Measurements from ENCODE around the gene GMCL1. TPM values are rescaled to one million over a fixed set of nuclear protein-coding genes. Genes with fewer than 3 reads are reported as not detected.
"Not testable (repeated sequence)": the region's sequence is repeated elsewhere in the genome, so short reads cannot be mapped to it uniquely, and the experiment has no call there.

The GMCL1 gene
- polyA plus RNA-seq, 4 donors: 32.1 to 37.4 (median 35.9) TPM

- no peak for DNase-seq (ENCODE audit: low read depth in 4 of 4, low spot score in 3 of 4)
These were observed 21.5 kb upstream of the GMCL1 start for GRCh38 chr2:69807821-69808540.

GRCh38 chr2:69810550-69810949, 18.9 kb upstream of the GMCL1 start:
- no peak for DNase-seq (ENCODE audit: low read depth in 4 of 4, low spot score in 3 of 4)

GRCh38 chr2:69811018-69811417, 18.4 kb upstream of the GMCL1 start:
- no peak for DNase-seq (ENCODE audit: low read depth in 4 of 4, low spot score in 3 of 4)

GRCh38 chr2:69811591-69811990, 17.9 kb upstream of the GMCL1 start:
- DNase-seq (ENCODE audit: low read depth in 4 of 4, low spot score in 3 of 4): no peak

GRCh38 chr2:69815717-69816116, 13.7 kb upstream of the GMCL1 start:
- no peak for DNase-seq (ENCODE audit: low read depth in 4 of 4, low spot score in 3 of 4)

- DNase-seq (ENCODE audit: low read depth in 4 of 4, low spot score in 3 of 4): peak in 2 of 4 donors; percentile 75 to 80
These were observed 12.4 kb upstream of the GMCL1 start for GRCh38 chr2:69816923-69817542.

GRCh38 chr2:69817729-69818501, 11.5 kb upstream of the GMCL1 start:
- no peak for DNase-seq (ENCODE audit: low read depth in 4 of 4, low spot score in 3 of 4)

GRCh38 chr2:69827796-69828540, 1.5 kb upstream of the GMCL1 start:
- DNase-seq (ENCODE audit: low read depth in 4 of 4, low spot score in 3 of 4): no peak

GRCh38 chr2:69828938-69829255, 563 bp upstream of the GMCL1 start:
- no peak for DNase-seq (ENCODE audit: low read depth in 4 of 4, low spot score in 3 of 4)

GRCh38 chr2:69830045-69830905, 815 bp downstream of the GMCL1 start:
- no peak for DNase-seq (ENCODE audit: low read depth in 4 of 4, low spot score in 3 of 4)

GRCh38 chr2:69830906-69831241, 1.4 kb downstream of the GMCL1 start:
- DNase-seq (ENCODE audit: low read depth in 4 of 4, low spot score in 3 of 4): not testable (repeated sequence)

GRCh38 chr2:69831354-69831905, 2.0 kb downstream of the GMCL1 start:
- no peak for DNase-seq (ENCODE audit: low read depth in 4 of 4, low spot score in 3 of 4)

- DNase-seq (ENCODE audit: low read depth in 4 of 4, low spot score in 3 of 4): no peak
These were observed 4.3 kb downstream of the GMCL1 start for GRCh38 chr2:69833752-69834151.

- DNase-seq (ENCODE audit: low read depth in 4 of 4, low spot score in 3 of 4): no peak
These were observed 6.2 kb downstream of the GMCL1 start for GRCh38 chr2:69835666-69836065.

- DNase-seq (ENCODE audit: low read depth in 4 of 4, low spot score in 3 of 4): no peak
These were observed 6.9 kb downstream of the GMCL1 start for GRCh38 chr2:69836316-69836715.

GRCh38 chr2:69837533-69837932, 8.1 kb downstream of the GMCL1 start:
- DNase-seq (ENCODE audit: low read depth in 4 of 4, low spot score in 3 of 4): no peak

GRCh38 chr2:69843993-69844392, 14.5 kb downstream of the GMCL1 start:
- DNase-seq (ENCODE audit: low read depth in 4 of 4, low spot score in 3 of 4): no peak

GRCh38 chr2:69844560-69844959, 15.1 kb downstream of the GMCL1 start:
- no peak for DNase-seq (ENCODE audit: low read depth in 4 of 4, low spot score in 3 of 4)

GRCh38 chr2:69846182-69847067, 17.0 kb downstream of the GMCL1 start:
- DNase-seq (ENCODE audit: low read depth in 4 of 4, low spot score in 3 of 4): no peak
